H1 (cell line): ENCODE data around the gene GRIN3A. TPM values are rescaled to one million over a fixed set of nuclear protein-coding genes. Genes with fewer than 3 reads are reported as not detected.
A peak's percentile ranks its signal among the peaks of the same experiment; 100 is the strongest.

Source experiments
- CTCF ChIA-PET: fragments of 300-600 bp; sonication (Branson Sonifier 250); formaldehyde crosslinking; loops from one replicate; lab custom pipeline; 2021; ENCODE audit not compliant: partially characterized antibody; lab: Charles Lee
- POLR2A ChIA-PET: fragments of 300-600 bp; sonication (Branson Sonifier 250); formaldehyde crosslinking; loops from one replicate; lab custom pipeline; 2021; ENCODE audit warnings: inconsistent platforms; ENCODE audit not compliant: partially characterized antibody; lab: Charles Lee
- DNase-seq, 2 experiments: peaks; one replicate each; pipeline versions ENCODE4 v3.0.0 to v3.0.0-alpha.2; 2010 to 2022; ENCODE audit warnings: low spot score in 2 of 2, low read depth in 1 of 2, mixed read lengths in 1 of 2
- FAIRE-seq: peaks from 2 replicates; lab custom pipeline; 2011; peaks lifted over from hg19 to GRCh38; lab: Jason Lieb, UNC
- H2AFZ ChIP-seq: 2 replicates; pipeline ENCODE4 v1.8.1; 2012; ENCODE audit warnings: low read length, inconsistent platforms
- H2AK5ac ChIP-seq: 2 replicates; pipeline ENCODE4 v1.6.1; 2013; ENCODE audit warnings: low read depth, low read length
- H2BK120ac ChIP-seq: replicated peaks from 2 replicates; pipeline ENCODE3; 2013; ENCODE audit warnings: low read depth, low read length, inconsistent platforms
- H2BK12ac ChIP-seq: 2 replicates; pipeline ENCODE4 v1.6.1; 2013; ENCODE audit warnings: low read depth, low read length
- H2BK15ac ChIP-seq: 2 replicates; pipeline ENCODE4 v1.6.1; 2013; ENCODE audit warnings: low read length
- H2BK20ac ChIP-seq: 2 replicates; pipeline ENCODE4 v1.6.1; 2013; ENCODE audit warnings: low read length
- H2BK5ac ChIP-seq: 2 replicates; pipeline ENCODE4 v1.6.1; 2013; ENCODE audit warnings: low read depth, low read length
- H3K14ac ChIP-seq: 2 replicates; pipeline ENCODE4 v1.6.1; 2013; ENCODE audit warnings: inconsistent platforms; ENCODE audit not compliant: insufficient read length
- H3K18ac ChIP-seq: 2 replicates; pipeline ENCODE4 v1.6.1; 2013; ENCODE audit warnings: low read length; ENCODE audit errors: extremely low read depth
- H3K23ac ChIP-seq: 2 replicates; pipeline ENCODE4 v1.6.1; 2013; ENCODE audit warnings: inconsistent platforms; ENCODE audit not compliant: insufficient read length
- H3K23me2 ChIP-seq: 2 replicates; pipeline ENCODE4 v1.6.1; 2013; ENCODE audit warnings: low read depth, low read length
- H3K27ac ChIP-seq: 2 replicates; pipeline ENCODE4 v1.6.1; 2011; ENCODE audit warnings: low read depth, low read length, inconsistent platforms
- H3K27me3 ChIP-seq, 4 experiments: replicated peaks in 1 of 4; 1 replicate in 1 of 4; 2 replicates in 3 of 4; pipeline versions ENCODE4 v1.6.1 to v1.8.1; 2011 to 2013; ENCODE audit warnings: low read length in 3 of 4, mild to moderate bottlenecking in 3 of 4, inconsistent platforms in 2 of 4, mixed read lengths in 2 of 4, moderate library complexity in 1 of 4; ENCODE audit not compliant: control insufficient read depth in 3 of 4, insufficient read depth in 3 of 4; ENCODE audit errors: extremely low read depth in 1 of 4
- H3K36me3 ChIP-seq, 4 experiments: 2 replicates each; pipeline versions ENCODE4 v1.6.1 to v1.8.1; 2011 to 2013; ENCODE audit warnings: mild to moderate bottlenecking in 4 of 4, low read length in 3 of 4, moderate library complexity in 2 of 4, control low read depth in 1 of 4, inconsistent platforms in 1 of 4; ENCODE audit not compliant: insufficient read depth in 4 of 4, control insufficient read depth in 2 of 4
- H3K4ac ChIP-seq: replicated peaks from 2 replicates; pipeline ENCODE3; 2013; ENCODE audit warnings: low read length, low read depth, mixed read lengths, inconsistent platforms; ENCODE audit not compliant: insufficient read length
- H3K4me1 ChIP-seq, 4 experiments: replicated peaks in 1 of 4; 1 replicate in 1 of 4; 2 replicates in 3 of 4; pipeline versions ENCODE4 v1.6.1 to v1.8.1; 2011 to 2013; ENCODE audit warnings: low read length in 3 of 4, inconsistent platforms in 2 of 4, mixed read lengths in 1 of 4; ENCODE audit not compliant: insufficient read depth in 4 of 4, control insufficient read depth in 3 of 4
- H3K4me2 ChIP-seq, 2 experiments: 2 replicates each; pipeline versions ENCODE4 v1.6.1 to v1.8.1; 2011 to 2013; ENCODE audit warnings: low read depth in 2 of 2, low read length in 2 of 2, control low read depth in 1 of 2, inconsistent platforms in 1 of 2, mild to moderate bottlenecking in 1 of 2; ENCODE audit not compliant: insufficient read depth in 1 of 2
- H3K4me3 ChIP-seq, 4 experiments: fragments of 200-600, 300-600 bp in 1 of 4; sonication (generic), shearing (Covaris generic), sonication (Bioruptor Twin) in 1 of 4; 2 replicates each; pipeline versions ENCODE4 v1.5.1 to v1.8.1; 2011 to 2016; ENCODE audit warnings: low read length in 4 of 4, low read depth in 3 of 4, control low read depth in 2 of 4, inconsistent platforms in 2 of 4, mild to moderate bottlenecking in 2 of 4, mixed read lengths in 1 of 4, moderate library complexity in 1 of 4; ENCODE audit not compliant: insufficient read depth in 2 of 4; ENCODE audit errors: extremely low read depth in 1 of 4
- H3K56ac ChIP-seq: replicated peaks from 2 replicates; pipeline ENCODE3; 2013; ENCODE audit warnings: low read depth, mild to moderate bottlenecking, mixed read lengths, low read length, inconsistent platforms; ENCODE audit not compliant: insufficient read length
- H3K79me1 ChIP-seq: 2 replicates; pipeline ENCODE4 v1.6.1; 2013; ENCODE audit warnings: low read depth, low read length, control low read depth
- H3K79me2 ChIP-seq, 2 experiments: 2 replicates each; pipeline versions ENCODE4 v1.6.1 to v1.8.1; 2012 to 2013; ENCODE audit warnings: low read length in 2 of 2, mild to moderate bottlenecking in 2 of 2, inconsistent platforms in 1 of 2; ENCODE audit not compliant: insufficient read depth in 2 of 2, control insufficient read depth in 1 of 2
- H3K9ac ChIP-seq, 4 experiments: replicated peaks in 1 of 4; 1 replicate in 1 of 4; 2 replicates in 3 of 4; pipeline versions ENCODE4 v1.6.1 to v1.8.1; 2011 to 2013; ENCODE audit warnings: low read depth in 3 of 4, low read length in 3 of 4, control low read depth in 2 of 4, mild to moderate bottlenecking in 2 of 4, moderate library complexity in 2 of 4, inconsistent platforms in 1 of 4; ENCODE audit errors: extremely low read depth in 1 of 4
- H3K9me3 ChIP-seq, 2 experiments: 2 replicates each; pipeline versions ENCODE4 v1.6.1 to v1.8.1; 2012 to 2013; ENCODE audit warnings: mild to moderate bottlenecking in 2 of 2, moderate library complexity in 2 of 2, control low read depth in 1 of 2, inconsistent platforms in 1 of 2, low read depth in 1 of 2, low read length in 1 of 2, mixed read lengths in 1 of 2; ENCODE audit not compliant: insufficient read depth in 2 of 2
- H4K20me1 ChIP-seq, 2 experiments: replicated peaks in 1 of 2; 2 replicates each; pipeline versions ENCODE3 to v1.8.1; 2011 to 2013; ENCODE audit warnings: inconsistent platforms in 2 of 2, low read length in 2 of 2, mild to moderate bottlenecking in 1 of 2; ENCODE audit not compliant: insufficient read depth in 2 of 2, control insufficient read depth in 1 of 2
- H4K5ac ChIP-seq: 2 replicates; pipeline ENCODE4 v1.6.1; 2013; ENCODE audit warnings: low read length, low read depth, mixed read lengths, inconsistent platforms; ENCODE audit not compliant: insufficient read length
- H4K8ac ChIP-seq: 2 replicates; pipeline ENCODE4 v1.8.0; 2013; ENCODE audit warnings: mild to moderate bottlenecking, moderate library complexity, low read length, inconsistent platforms; ENCODE audit not compliant: insufficient read depth; ENCODE audit errors: extremely low read depth
- H4K91ac ChIP-seq: replicated peaks from 2 replicates; pipeline ENCODE3; 2013; ENCODE audit warnings: low read length, mixed read lengths, inconsistent platforms; ENCODE audit not compliant: insufficient read length
- CTBP2 ChIP-seq: IDR thresholded peaks from 2 replicates; pipeline ENCODE4 v1.7.0; 2011; ENCODE audit warnings: borderline replicate concordance, mild to moderate bottlenecking, moderate library complexity, mixed read lengths, low read length; ENCODE audit not compliant: insufficient read depth, insufficient read length
- NRF1 ChIP-seq: IDR thresholded peaks from 2 replicates; pipeline ENCODE4 v1.6.1; 2011; ENCODE audit warnings: mild to moderate bottlenecking, low read depth, low read length, improper control_type of control experiment
- POU5F1 ChIP-seq: IDR thresholded peaks from 2 replicates; pipeline ENCODE4 v1.6.1; 2011; ENCODE audit warnings: low read depth, mild to moderate bottlenecking, low read length, moderate library complexity
- RBBP5 ChIP-seq: IDR thresholded peaks from 2 replicates; pipeline ENCODE4 v1.7.1; 2012; ENCODE audit warnings: low read depth, mild to moderate bottlenecking, inconsistent platforms, low read length, moderate library complexity, borderline replicate concordance
- SAP30 ChIP-seq: fragments of 300-600 bp; sonication (generic); IDR thresholded peaks from 2 replicates; pipeline ENCODE4 v1.7.1; 2012; ENCODE audit warnings: low read length, moderate library complexity, mild to moderate bottlenecking, inconsistent platforms; ENCODE audit not compliant: insufficient read depth, insufficient replicate concordance
- SIN3A ChIP-seq, 2 experiments: IDR thresholded peaks in 1 of 2; conservative IDR thresholded peaks in 1 of 2; 2 replicates each; pipeline ENCODE4 v1.6.1; 2011 to 2012; ENCODE audit warnings: low read length in 2 of 2, improper control_type of control experiment in 1 of 2, low read depth in 1 of 2, mild to moderate bottlenecking in 1 of 2
- SP4 ChIP-seq: IDR thresholded peaks from 2 replicates; pipeline ENCODE4 v1.6.1; 2012; ENCODE audit warnings: low read length, inconsistent platforms
- TAF7 ChIP-seq: optimal IDR thresholded peaks from 2 replicates; pipeline ENCODE3; 2011; ENCODE audit warnings: low read depth, mild to moderate bottlenecking, inconsistent platforms, low read length, moderate library complexity, borderline replicate concordance
- USF2 ChIP-seq: IDR thresholded peaks from 2 replicates; pipeline ENCODE4 v1.6.1; 2011; ENCODE audit warnings: low read length, improper control_type of control experiment
- YY1 ChIP-seq: IDR thresholded peaks from 2 replicates; pipeline ENCODE4 v1.6.1; 2011; ENCODE audit warnings: low read depth, mild to moderate bottlenecking, low read length
- WGBS, 2 experiments: shearing (Covaris generic) in 1 of 2; methylation state at CpG; one replicate each; pipeline versions ENCODE4 v1.1.6 to v1.1.7; 2013 to 2015; ENCODE audit warnings: low lambda C conversion rate in 2 of 2, mixed read lengths in 2 of 2, inconsistent platforms in 1 of 2, low coverage in 1 of 2, missing lambda C conversion rate in 1 of 2; ENCODE audit not compliant: insufficient replicate concordance in 2 of 2, insufficient coverage in 1 of 2, insufficient read length in 1 of 2; ENCODE audit errors: extremely low coverage in 1 of 2, missing lambda C conversion rate in 1 of 2; 5-methylcytosine and 5-hydroxymethylcytosine counted together
- polyA plus RNA-seq, 7 experiments: library from polyadenylated mRNA; depleted of rRNA in 3 of 7; stranded (reverse) in 5 of 7; unstranded in 2 of 7; fragments of >200 nt in 5 of 7; fragments of 200-250 nt in 2 of 7; gene quantifications; 1 replicate in 5 of 7; 2 replicates in 1 of 7; 4 replicates in 1 of 7; pipeline versions ENCODE4 v1.2.1 to v1.2.3, GENCODE V29; 2011 to 2013; ENCODE audit warnings: missing spikeins in 2 of 7, mixed read lengths in 2 of 7
- total RNA-seq: library from RNA; stranded (reverse); fragmentation: NEBNext Ultra II Directional; extraction: Animal tissue kit (Norgen Biotek cat#: 25700); gene quantifications from 2 replicates; pipeline ENCODE4 v1.2.1, GENCODE V29; 2021
- TF ChIP-seq, protein P1 (sequence below): IDR thresholded peaks from 2 replicates; pipeline ENCODE4 v1.6.1; 2011; ENCODE audit warnings: low read depth, mild to moderate bottlenecking, low read length; ENCODE audit not compliant: insufficient read depth

The GRIN3A gene
- total and polyA plus RNA-seq, 2 of the 8 experiments (the other 6 are each of a cell fraction or from before 2014, with no cell fraction given), result 0.04 TPM; not detected in 1

DNA sequence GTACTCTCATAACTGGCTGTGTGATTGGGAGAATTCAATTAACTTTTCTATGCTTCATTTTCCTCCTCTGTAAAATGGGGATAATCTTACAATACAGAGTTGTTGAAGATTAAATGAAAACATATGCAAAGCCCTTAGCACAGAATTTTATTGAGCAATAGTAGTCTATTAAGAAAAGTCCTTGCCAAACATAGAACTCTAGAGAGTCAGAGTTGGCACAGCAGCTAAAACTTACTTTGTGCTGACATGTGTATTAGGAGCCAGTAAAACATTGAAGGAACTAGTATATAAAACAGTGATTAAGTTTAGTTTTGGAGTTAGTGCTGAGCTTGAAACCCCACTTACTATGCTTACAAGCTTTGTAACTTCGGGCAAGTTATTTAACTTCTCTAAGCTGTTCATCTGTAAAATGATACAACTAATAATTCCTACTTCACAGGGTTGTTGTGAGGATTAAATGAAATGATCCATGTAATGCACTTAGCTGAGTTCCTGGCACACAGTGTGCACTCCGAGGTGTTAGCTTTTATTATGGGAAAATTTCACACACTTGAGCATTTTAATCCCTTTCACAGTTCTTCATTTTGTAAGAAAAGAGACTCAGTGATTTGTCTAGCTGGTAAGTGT lies 20.0 kb upstream of the GRIN3A start:
- H3K56ac ChIP-seq, result no peak overlapping the region
- no peaks in the 10 kb centered on the region for H3K79me2 ChIP-seq
- H4K20me1 ChIP-seq, result no peaks in the 10 kb centered on the region
- H3K9ac ChIP-seq, result peak overlapping the region in 1 of 4 experiments; percentile 34; a peak in 1 of 7 replicates
- H2BK15ac ChIP-seq, result no peak overlapping the region
- H4K5ac ChIP-seq, result no peak overlapping the region
- no peaks in the 10 kb centered on the region for H3K9me3 ChIP-seq
- no peak overlapping the region for H2BK12ac ChIP-seq
- no peaks in the 10 kb centered on the region for H3K36me3 ChIP-seq
- H3K23ac ChIP-seq, result no peak overlapping the region
- no peaks in the 10 kb centered on the region for H3K27me3 ChIP-seq
- H2BK120ac ChIP-seq, result no peak overlapping the region
- H3K23me2 ChIP-seq, result no peaks in the 10 kb centered on the region
- H3K4ac ChIP-seq, result no peak overlapping the region
- H3K18ac ChIP-seq, result no peak overlapping the region
- no peaks in the 10 kb centered on the region for H3K79me1 ChIP-seq
- no peak overlapping the region for H2BK20ac ChIP-seq
- H4K8ac ChIP-seq, result no peak overlapping the region
- ChIA-PET CTCF (no interaction called here), POLR2A (no interaction called here)
- H3K14ac ChIP-seq, result no peak overlapping the region
- no peak overlapping the region for H3K4me3 ChIP-seq
- WGBS, 2 experiments, result 93% methylated on average over 2 of the region's 2 CpGs; no CpG with 5 or more reads in 1 of the 2 experiments
- H3K27ac ChIP-seq, result no peak overlapping the region
- no peak overlapping the region for H2AK5ac ChIP-seq
- no peak overlapping the region for H2AFZ ChIP-seq
- H4K91ac ChIP-seq, result no peak overlapping the region
- H3K4me1 ChIP-seq, result no peaks in the 10 kb centered on the region
- no peak for DNase-seq
- FAIRE-seq, result no peak
- H2BK5ac ChIP-seq, result no peak overlapping the region
- H3K4me2 ChIP-seq, result no peak overlapping the region
- TF ChIP-seq USF2 (no peak), TAF7 (no peak), RBBP5 (no peak), YY1 (no peak), SAP30 (no peak), SP4 (no peak), SIN3A (conservative IDR thresholded peaks at IDR 0.05 in 1 of 2, IDR thresholded peaks at IDR 0.05 in 1 of 2; ENCODE audit: low read depth in 1 of 2, low read length in 2 of 2) (no peak), CTBP2 (no peak), NRF1 (no peak), POU5F1 (no peak)
- TF ChIP-seq, protein P1, sequence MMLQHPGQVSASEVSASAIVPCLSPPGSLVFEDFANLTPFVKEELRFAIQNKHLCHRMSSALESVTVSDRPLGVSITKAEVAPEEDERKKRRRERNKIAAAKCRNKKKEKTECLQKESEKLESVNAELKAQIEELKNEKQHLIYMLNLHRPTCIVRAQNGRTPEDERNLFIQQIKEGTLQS, result no peak
